ENCODE data around the gene NUMB.

DNA sequence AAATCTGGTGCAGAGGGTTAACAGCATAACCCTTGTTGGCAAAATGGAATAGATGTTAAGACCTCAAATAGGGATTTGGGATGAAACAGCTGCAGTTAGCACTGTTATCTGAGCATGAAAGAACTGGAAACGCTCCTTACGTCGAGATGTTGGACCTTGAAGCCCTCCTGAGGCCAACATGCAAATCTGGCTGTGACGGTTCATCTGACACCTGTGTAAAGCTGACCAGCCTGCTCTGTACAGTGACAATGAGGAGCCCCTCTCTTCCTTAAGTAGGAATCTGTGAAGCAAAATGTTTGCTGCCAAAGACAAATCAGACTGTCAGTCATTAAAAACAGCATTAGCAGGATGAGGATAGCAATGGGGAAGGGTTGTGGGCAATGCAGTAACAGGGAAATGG lies 184.5 kb downstream of the NUMB start:
- no peak for TF ChIP-seq GATA2 (IDR thresholded peaks at IDR 0.05; ENCODE audit: low read depth, low read length)
- TF ChIP-seq GATA3 (IDR thresholded peaks at IDR 0.05; ENCODE audit: low read depth, low read length), result no peak
